HepG2 (cell line): ENCODE measurements around the gene RTP5. TPM values are rescaled to one million over a fixed set of nuclear protein-coding genes. Genes with fewer than 3 reads are reported as not detected.

Experiments used
- BORCS8-MEF2B ChIP-seq: sonication (generic); formaldehyde crosslinking; IDR thresholded peaks from 2 replicates; pipeline ENCODE4 v1.8.0; 2022; ENCODE audit warnings: mild to moderate bottlenecking, missing genetic modification reagents
- ELF1 ChIP-seq: sonication (generic); formaldehyde crosslinking; IDR thresholded peaks from 2 replicates; pipeline ENCODE4 v1.4.0; 2020; ENCODE audit warnings: missing genetic modification reagents
- GABPA ChIP-seq, 2 experiments: IDR thresholded peaks; 2 replicates each; pipeline ENCODE4 v1.6.1; 2011 to 2016; ENCODE audit warnings: low read depth in 2 of 2, low read length in 1 of 2, missing biosample characterization in 1 of 2, missing genetic modification characterization in 1 of 2
- IKZF4 ChIP-seq: sonication (generic); formaldehyde crosslinking; IDR thresholded peaks from 2 replicates; pipeline ENCODE4 v1.5.1; 2020; ENCODE audit warnings: borderline replicate concordance, mild to moderate bottlenecking, low read depth, missing genetic modification reagents; ENCODE audit errors: not compliant biosample characterization
- MZF1 ChIP-seq: sonication (generic); formaldehyde crosslinking; IDR thresholded peaks from 2 replicates; pipeline ENCODE4 v1.8.1; 2023; ENCODE audit warnings: mild to moderate bottlenecking, missing genetic modification reagents, borderline replicate concordance
- STAT5B ChIP-seq: sonication (generic); formaldehyde crosslinking; IDR thresholded peaks from 2 replicates; pipeline ENCODE4 v1.4.0; 2020; ENCODE audit warnings: missing genetic modification reagents
- ZNF10 ChIP-seq: sonication (generic); formaldehyde crosslinking; IDR thresholded peaks from 2 replicates; pipeline ENCODE4 v1.4.0; 2020; ENCODE audit warnings: mild to moderate bottlenecking, low read depth, missing genetic modification reagents, borderline replicate concordance
- ZNF589 ChIP-seq: sonication (generic); formaldehyde crosslinking; conservative IDR thresholded peaks from 2 replicates; pipeline ENCODE4 v1.8.0; 2022; ENCODE audit warnings: mild to moderate bottlenecking, moderate library complexity, missing genetic modification reagents
- ZNF670 ChIP-seq: sonication (generic); formaldehyde crosslinking; IDR thresholded peaks from 2 replicates; pipeline ENCODE4 v1.8.0; 2022; ENCODE audit warnings: mild to moderate bottlenecking, missing genetic modification reagents, borderline replicate concordance
- polyA plus RNA-seq, 8 experiments: library from polyadenylated mRNA; depleted of rRNA in 3 of 8; stranded (reverse) in 7 of 8; unstranded in 1 of 8; fragments of >200 nt; fragmentation: Illumina TruSeq in 4 of 8; extraction: Trizol in 4 of 8; gene quantifications; 2 replicates each; pipeline versions ENCODE4 v1.2.1 to v1.2.3, GENCODE V29; 2011 to 2016; ENCODE audit warnings: low read depth in 4 of 8, missing spikeins in 1 of 8, mixed read lengths in 1 of 8; ENCODE audit not compliant: insufficient read depth in 1 of 8
- total RNA-seq, 5 experiments: library from RNA; depleted of rRNA; stranded (reverse); fragments of >200 nt; fragmentation: Illumina TruSeq; extraction: Trizol; gene quantifications; 2 replicates each; pipeline ENCODE4 v1.2.3, GENCODE V29; 2016; ENCODE audit warnings: low read depth in 1 of 5
- TF ChIP-seq, protein P1 (sequence below): IDR thresholded peaks from 2 replicates; pipeline ENCODE4 v1.6.1; 2016; ENCODE audit warnings: low read depth, missing genetic modification reagents, missing compliant biosample characterization
- TF ChIP-seq, protein P2 (sequence below): sonication (generic); formaldehyde crosslinking; IDR thresholded peaks from 2 replicates; pipeline ENCODE4 v1.9.0; 2022; ENCODE audit warnings: missing genetic modification reagents, mild to moderate bottlenecking, borderline replicate concordance
- TF ChIP-seq, protein P3 (sequence below): sonication (generic); formaldehyde crosslinking; IDR thresholded peaks from 2 replicates; pipeline ENCODE4 v1.5.0; 2020; ENCODE audit warnings: mild to moderate bottlenecking, missing genetic modification reagents
- TF ChIP-seq, protein P4 (sequence below): sonication (generic); formaldehyde crosslinking; IDR thresholded peaks from 2 replicates; pipeline ENCODE4 v1.4.0; 2020; ENCODE audit warnings: missing genetic modification reagents
- TF ChIP-seq, protein P5 (sequence below): sonication (generic); formaldehyde crosslinking; IDR thresholded peaks from 2 replicates; pipeline ENCODE4 v1.8.1; 2023; ENCODE audit warnings: mild to moderate bottlenecking, missing genetic modification reagents, borderline replicate concordance

RTP5 gene
- total and polyA plus RNA-seq, 2 of the 13 experiments (the other 11 are each of a cell fraction or from before 2014, with no cell fraction given), result not detected

DNA sequence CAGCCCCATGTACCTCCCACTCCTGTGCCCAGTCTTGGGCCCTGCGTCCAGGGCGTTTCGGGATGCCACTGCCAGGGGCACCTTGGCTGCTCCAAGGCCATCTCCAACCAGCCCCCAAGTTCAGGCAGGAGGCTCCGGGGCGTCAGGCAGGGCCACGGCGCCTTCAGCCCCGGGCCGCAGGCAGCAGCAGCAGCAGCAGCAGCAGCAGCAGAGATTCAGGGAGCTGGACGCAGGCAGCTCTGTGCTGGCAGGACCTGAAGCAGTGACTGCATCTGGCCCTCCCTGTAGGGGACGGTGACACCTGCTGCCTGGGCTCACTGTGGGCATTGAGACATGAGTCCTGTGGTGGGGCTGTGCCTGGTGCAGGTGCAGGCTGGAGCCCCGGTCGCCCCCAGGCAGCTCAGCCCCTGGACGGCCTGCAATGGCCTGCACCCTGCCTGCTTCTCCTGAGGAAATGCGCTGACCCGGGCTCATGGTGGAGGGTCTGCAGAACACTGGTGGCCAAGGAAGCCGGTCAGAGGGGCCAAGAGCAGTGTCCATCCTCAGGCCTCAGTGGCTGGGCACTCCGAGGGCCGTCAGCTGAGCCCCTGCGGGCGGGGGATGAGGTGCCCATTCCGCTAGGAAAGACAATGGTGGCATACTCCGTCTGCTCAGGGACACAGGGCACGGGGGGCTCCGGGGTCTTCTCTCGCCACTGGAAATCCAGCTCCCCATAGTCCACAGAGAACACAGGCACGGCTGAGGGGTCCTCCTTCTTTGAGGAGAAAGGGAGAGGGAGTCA is 18.8 kb upstream of the RTP5 start (continued):
- TF ChIP-seq GABPA (IDR thresholded peaks at IDR 0.05; ENCODE audit: low read depth, low read length) (no peak), GABPA (CRISPR knock-in tag; IDR thresholded peaks at IDR 0.05; ENCODE audit: low read depth) (no peak), ELF1 (no peak), STAT5B (CRISPR knock-in tag) (no peak), ZNF589 (CRISPR knock-in tag) (no peak), MZF1 (no peak), BORCS8-MEF2B (CRISPR knock-in tag) (no peak), ZNF10 (no peak), ZNF670 (no peak), IKZF4 (CRISPR knock-in tag) (no peak)
- TF ChIP-seq, protein P1, sequence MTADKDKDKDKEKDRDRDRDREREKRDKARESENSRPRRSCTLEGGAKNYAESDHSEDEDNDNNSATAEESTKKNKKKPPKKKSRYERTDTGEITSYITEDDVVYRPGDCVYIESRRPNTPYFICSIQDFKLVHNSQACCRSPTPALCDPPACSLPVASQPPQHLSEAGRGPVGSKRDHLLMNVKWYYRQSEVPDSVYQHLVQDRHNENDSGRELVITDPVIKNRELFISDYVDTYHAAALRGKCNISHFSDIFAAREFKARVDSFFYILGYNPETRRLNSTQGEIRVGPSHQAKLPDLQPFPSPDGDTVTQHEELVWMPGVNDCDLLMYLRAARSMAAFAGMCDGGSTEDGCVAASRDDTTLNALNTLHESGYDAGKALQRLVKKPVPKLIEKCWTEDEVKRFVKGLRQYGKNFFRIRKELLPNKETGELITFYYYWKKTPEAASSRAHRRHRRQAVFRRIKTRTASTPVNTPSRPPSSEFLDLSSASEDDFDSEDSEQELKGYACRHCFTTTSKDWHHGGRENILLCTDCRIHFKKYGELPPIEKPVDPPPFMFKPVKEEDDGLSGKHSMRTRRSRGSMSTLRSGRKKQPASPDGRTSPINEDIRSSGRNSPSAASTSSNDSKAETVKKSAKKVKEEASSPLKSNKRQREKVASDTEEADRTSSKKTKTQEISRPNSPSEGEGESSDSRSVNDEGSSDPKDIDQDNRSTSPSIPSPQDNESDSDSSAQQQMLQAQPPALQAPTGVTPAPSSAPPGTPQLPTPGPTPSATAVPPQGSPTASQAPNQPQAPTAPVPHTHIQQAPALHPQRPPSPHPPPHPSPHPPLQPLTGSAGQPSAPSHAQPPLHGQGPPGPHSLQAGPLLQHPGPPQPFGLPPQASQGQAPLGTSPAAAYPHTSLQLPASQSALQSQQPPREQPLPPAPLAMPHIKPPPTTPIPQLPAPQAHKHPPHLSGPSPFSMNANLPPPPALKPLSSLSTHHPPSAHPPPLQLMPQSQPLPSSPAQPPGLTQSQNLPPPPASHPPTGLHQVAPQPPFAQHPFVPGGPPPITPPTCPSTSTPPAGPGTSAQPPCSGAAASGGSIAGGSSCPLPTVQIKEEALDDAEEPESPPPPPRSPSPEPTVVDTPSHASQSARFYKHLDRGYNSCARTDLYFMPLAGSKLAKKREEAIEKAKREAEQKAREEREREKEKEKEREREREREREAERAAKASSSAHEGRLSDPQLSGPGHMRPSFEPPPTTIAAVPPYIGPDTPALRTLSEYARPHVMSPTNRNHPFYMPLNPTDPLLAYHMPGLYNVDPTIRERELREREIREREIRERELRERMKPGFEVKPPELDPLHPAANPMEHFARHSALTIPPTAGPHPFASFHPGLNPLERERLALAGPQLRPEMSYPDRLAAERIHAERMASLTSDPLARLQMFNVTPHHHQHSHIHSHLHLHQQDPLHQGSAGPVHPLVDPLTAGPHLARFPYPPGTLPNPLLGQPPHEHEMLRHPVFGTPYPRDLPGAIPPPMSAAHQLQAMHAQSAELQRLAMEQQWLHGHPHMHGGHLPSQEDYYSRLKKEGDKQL, result no peak
- TF ChIP-seq, protein P2, sequence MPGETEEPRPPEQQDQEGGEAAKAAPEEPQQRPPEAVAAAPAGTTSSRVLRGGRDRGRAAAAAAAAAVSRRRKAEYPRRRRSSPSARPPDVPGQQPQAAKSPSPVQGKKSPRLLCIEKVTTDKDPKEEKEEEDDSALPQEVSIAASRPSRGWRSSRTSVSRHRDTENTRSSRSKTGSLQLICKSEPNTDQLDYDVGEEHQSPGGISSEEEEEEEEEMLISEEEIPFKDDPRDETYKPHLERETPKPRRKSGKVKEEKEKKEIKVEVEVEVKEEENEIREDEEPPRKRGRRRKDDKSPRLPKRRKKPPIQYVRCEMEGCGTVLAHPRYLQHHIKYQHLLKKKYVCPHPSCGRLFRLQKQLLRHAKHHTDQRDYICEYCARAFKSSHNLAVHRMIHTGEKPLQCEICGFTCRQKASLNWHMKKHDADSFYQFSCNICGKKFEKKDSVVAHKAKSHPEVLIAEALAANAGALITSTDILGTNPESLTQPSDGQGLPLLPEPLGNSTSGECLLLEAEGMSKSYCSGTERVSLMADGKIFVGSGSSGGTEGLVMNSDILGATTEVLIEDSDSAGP (CRISPR knock-in tag), result peak; percentile 14; the same call in 1 of the 2 replicates
- TF ChIP-seq, protein P3, sequence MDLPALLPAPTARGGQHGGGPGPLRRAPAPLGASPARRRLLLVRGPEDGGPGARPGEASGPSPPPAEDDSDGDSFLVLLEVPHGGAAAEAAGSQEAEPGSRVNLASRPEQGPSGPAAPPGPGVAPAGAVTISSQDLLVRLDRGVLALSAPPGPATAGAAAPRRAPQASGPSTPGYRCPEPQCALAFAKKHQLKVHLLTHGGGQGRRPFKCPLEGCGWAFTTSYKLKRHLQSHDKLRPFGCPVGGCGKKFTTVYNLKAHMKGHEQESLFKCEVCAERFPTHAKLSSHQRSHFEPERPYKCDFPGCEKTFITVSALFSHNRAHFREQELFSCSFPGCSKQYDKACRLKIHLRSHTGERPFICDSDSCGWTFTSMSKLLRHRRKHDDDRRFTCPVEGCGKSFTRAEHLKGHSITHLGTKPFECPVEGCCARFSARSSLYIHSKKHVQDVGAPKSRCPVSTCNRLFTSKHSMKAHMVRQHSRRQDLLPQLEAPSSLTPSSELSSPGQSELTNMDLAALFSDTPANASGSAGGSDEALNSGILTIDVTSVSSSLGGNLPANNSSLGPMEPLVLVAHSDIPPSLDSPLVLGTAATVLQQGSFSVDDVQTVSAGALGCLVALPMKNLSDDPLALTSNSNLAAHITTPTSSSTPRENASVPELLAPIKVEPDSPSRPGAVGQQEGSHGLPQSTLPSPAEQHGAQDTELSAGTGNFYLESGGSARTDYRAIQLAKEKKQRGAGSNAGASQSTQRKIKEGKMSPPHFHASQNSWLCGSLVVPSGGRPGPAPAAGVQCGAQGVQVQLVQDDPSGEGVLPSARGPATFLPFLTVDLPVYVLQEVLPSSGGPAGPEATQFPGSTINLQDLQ (CRISPR knock-in tag), result no peak
- TF ChIP-seq, protein P4, sequence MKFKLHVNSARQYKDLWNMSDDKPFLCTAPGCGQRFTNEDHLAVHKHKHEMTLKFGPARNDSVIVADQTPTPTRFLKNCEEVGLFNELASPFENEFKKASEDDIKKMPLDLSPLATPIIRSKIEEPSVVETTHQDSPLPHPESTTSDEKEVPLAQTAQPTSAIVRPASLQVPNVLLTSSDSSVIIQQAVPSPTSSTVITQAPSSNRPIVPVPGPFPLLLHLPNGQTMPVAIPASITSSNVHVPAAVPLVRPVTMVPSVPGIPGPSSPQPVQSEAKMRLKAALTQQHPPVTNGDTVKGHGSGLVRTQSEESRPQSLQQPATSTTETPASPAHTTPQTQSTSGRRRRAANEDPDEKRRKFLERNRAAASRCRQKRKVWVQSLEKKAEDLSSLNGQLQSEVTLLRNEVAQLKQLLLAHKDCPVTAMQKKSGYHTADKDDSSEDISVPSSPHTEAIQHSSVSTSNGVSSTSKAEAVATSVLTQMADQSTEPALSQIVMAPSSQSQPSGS, result no peak
- TF ChIP-seq, protein P5, sequence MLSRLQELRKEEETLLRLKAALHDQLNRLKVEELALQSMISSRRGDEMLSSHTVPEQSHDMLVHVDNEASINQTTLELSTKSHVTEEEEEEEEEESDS (CRISPR knock-in tag), result no peak
